Measurements from ENCODE around the gene RASA4.
"Not testable (repeated sequence)": the region's sequence is repeated elsewhere in the genome, so short reads cannot be mapped to it uniquely, and the experiment has no call there.

- not testable (repeated sequence) for TF ChIP-seq CTCF (IDR thresholded peaks at IDR 0.05); EP300 (IDR thresholded peaks at IDR 0.05; ENCODE audit: borderline replicate concordance in 1 of 2, low read depth in 1 of 2, low read length in 1 of 2); RAD21 (IDR thresholded peaks at IDR 0.05; ENCODE audit: low read length); REST (IDR thresholded peaks at IDR 0.05; ENCODE audit: low read depth, low read length); ZBTB33 (IDR thresholded peaks at IDR 0.05; ENCODE audit: borderline replicate concordance, low read depth); SIN3A (IDR thresholded peaks at IDR 0.05; ENCODE audit: borderline replicate concordance, low read depth, low read length)
These were observed 14.2 kb downstream of the RASA4 start for GRCh38 chr7:102602317-102602716.
